SK-N-SH (cell line): Measurements from ENCODE around the gene ATP6V0E2.

Source experiments
- MXI1 ChIP-seq: IDR thresholded peaks from 2 replicates; pipeline ENCODE4 v1.6.1; 2012; ENCODE audit warnings: mild to moderate bottlenecking, low read depth, low read length, improper control_type of control experiment
- TAF1 ChIP-seq: IDR thresholded peaks from 2 replicates; pipeline ENCODE4 v1.6.1; 2012; ENCODE audit warnings: low read depth, mild to moderate bottlenecking, low read length, moderate library complexity, borderline replicate concordance
- TF ChIP-seq, protein P1 (sequence below): fragments of 150-350 bp; IDR thresholded peaks from 2 replicates; pipeline ENCODE4 v1.6.1; 2017; ENCODE audit warnings: antibody characterized with exemption, low read length, low read depth, borderline replicate concordance
- TF ChIP-seq, protein P2 (sequence below): fragments of 200-600 bp; sonication (generic); IDR thresholded peaks from 2 replicates; pipeline ENCODE4 v1.6.1; 2017; ENCODE audit warnings: antibody characterized with exemption, mild to moderate bottlenecking, moderate library complexity

DNA sequence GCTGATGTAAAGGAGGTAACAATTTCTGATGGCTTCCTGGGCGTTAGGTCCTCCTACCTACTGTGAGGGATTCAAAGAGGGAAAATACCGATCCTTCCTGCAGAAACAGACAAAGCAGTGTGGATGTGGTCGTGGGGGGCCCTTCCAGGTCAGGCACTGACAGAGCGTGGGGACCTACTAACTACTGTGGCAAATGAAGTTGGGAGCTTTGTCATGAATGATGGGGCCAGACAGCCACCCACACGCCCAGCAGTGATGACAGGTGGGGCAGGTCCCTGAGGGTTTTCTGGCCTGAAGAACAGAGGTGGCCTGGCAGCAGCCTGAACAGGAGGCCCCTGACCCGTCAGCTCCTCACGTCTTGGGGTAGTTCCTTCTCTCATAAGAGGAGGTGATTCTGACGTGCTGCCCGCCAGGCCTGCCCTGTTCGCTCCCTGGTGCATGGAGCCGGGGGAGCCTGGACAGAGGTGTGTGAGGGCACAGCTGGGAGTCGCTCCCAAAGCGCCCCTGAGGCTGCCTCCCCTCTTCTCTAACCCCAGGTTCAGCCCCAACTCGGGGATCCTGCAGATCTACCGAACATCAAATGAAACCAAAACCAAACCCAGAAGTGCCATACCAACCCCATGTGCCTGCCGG lies 4.2 kb downstream of the ATP6V0E2 start:
- TF ChIP-seq, protein P1, sequence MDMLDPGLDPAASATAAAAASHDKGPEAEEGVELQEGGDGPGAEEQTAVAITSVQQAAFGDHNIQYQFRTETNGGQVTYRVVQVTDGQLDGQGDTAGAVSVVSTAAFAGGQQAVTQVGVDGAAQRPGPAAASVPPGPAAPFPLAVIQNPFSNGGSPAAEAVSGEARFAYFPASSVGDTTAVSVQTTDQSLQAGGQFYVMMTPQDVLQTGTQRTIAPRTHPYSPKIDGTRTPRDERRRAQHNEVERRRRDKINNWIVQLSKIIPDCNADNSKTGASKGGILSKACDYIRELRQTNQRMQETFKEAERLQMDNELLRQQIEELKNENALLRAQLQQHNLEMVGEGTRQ, result no peak
- TF ChIP-seq, protein P2, sequence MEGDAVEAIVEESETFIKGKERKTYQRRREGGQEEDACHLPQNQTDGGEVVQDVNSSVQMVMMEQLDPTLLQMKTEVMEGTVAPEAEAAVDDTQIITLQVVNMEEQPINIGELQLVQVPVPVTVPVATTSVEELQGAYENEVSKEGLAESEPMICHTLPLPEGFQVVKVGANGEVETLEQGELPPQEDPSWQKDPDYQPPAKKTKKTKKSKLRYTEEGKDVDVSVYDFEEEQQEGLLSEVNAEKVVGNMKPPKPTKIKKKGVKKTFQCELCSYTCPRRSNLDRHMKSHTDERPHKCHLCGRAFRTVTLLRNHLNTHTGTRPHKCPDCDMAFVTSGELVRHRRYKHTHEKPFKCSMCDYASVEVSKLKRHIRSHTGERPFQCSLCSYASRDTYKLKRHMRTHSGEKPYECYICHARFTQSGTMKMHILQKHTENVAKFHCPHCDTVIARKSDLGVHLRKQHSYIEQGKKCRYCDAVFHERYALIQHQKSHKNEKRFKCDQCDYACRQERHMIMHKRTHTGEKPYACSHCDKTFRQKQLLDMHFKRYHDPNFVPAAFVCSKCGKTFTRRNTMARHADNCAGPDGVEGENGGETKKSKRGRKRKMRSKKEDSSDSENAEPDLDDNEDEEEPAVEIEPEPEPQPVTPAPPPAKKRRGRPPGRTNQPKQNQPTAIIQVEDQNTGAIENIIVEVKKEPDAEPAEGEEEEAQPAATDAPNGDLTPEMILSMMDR, result no peak
- no peak for TF ChIP-seq TAF1
- TF ChIP-seq MXI1, result no peak
